Suprapubic skin (tissue), 4 donors: ENCODE measurements around the gene TPSB2. TPM values are rescaled to one million over a fixed set of nuclear protein-coding genes. Genes with fewer than 3 reads are reported as not detected.
"Not testable (repeated sequence)": the region's sequence is repeated elsewhere in the genome, so short reads cannot be mapped to it uniquely, and the experiment has no call there.

Source experiments
- DNase-seq, 2 donors: peaks; one replicate each; pipeline ENCODE4 v3.0.0-alpha.2; 2019; ENCODE audit warnings: low spot score in 2 of 2
- H3K27ac ChIP-seq: fragments of 200-600 bp; sonication (generic); one replicate; pipeline ENCODE4 v1.5.1; 2019
- H3K27me3 ChIP-seq: fragments of 200-600 bp; sonication (generic); one replicate; pipeline ENCODE4 v1.5.1; 2019
- H3K36me3 ChIP-seq: fragments of 200-600 bp; sonication (generic); one replicate; pipeline ENCODE4 v1.5.1; 2019
- H3K4me1 ChIP-seq: fragments of 200-600 bp; sonication (generic); one replicate; pipeline ENCODE4 v1.5.1; 2019
- H3K4me3 ChIP-seq: fragments of 200-600 bp; sonication (generic); one replicate; pipeline ENCODE4 v1.5.1; 2019; ENCODE audit warnings: mild to moderate bottlenecking
- H3K9me3 ChIP-seq: fragments of 200-600 bp; sonication (generic); one replicate; pipeline ENCODE4 v1.5.1; 2019
- EP300 ChIP-seq: sonication (generic); formaldehyde crosslinking; IDR thresholded peaks from one replicate; pipeline ENCODE4 v1.6.1; 2017; ENCODE audit warnings: antibody characterized with exemption
- POLR2A ChIP-seq, 2 donors: fragments of 450-650 bp; IDR thresholded peaks; one replicate each; pipeline ENCODE4 v1.6.1; 2017; ENCODE audit warnings: antibody characterized with exemption in 2 of 2, mild to moderate bottlenecking in 2 of 2, moderate library complexity in 2 of 2
- POLR2AphosphoS5 ChIP-seq, 3 donors: sonication (generic); formaldehyde crosslinking; IDR thresholded peaks; one replicate each; pipeline ENCODE4 v1.6.1; 2017; ENCODE audit warnings: antibody characterized with exemption in 3 of 3
- WGBS: methylation state at CpG from one replicate; pipeline ENCODE4 v1.1.5; 2018; 5-methylcytosine and 5-hydroxymethylcytosine counted together
- total RNA-seq, 4 donors: library from RNA; depleted of rRNA; stranded (reverse); fragments of >200 nt; gene quantifications; one replicate each; pipeline ENCODE4 v1.1.0, GENCODE V29; 2016
- TF ChIP-seq, protein P1 (sequence below), 2 donors: fragments of 200-600 bp in 1 of 2; fragments of 450-650 bp in 1 of 2; sonication (generic) in 1 of 2; IDR thresholded peaks; one replicate each; pipeline ENCODE4 v1.5.1; 2016 to 2019; ENCODE audit warnings: antibody characterized with exemption in 2 of 2, mild to moderate bottlenecking in 1 of 2, moderate library complexity in 1 of 2

TPSB2 gene
- total RNA-seq, 4 donors from 2014 or later, result 13.0 to 36.9 (median 22.5) TPM

DNA sequence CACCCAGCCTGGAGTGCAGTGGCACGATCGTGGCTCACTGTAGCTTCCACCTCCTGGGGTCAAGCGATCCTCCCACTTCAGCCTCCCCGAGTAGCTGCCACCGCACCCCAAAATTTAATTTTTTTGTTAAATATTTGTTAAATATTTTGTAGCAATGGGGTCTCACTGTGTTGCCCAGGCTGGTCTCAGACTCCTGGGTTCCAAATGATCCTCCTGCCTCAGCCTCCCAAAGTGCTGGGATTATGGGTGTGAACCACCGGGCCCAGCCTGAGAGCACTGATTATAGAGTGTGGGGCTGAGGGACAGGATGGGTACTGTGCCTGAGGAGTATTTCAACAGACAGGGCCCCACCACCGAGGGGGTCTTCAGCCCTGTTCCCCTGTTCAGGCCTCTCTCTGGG is 40.5 kb downstream of the TPSB2 start:
- no peak overlapping the region for H3K27ac ChIP-seq
- no peaks in the 10 kb centered on the region for H3K4me1 ChIP-seq
- WGBS, result 75% methylated on average over 2 of the region's 7 CpGs
- no peak for TF ChIP-seq POLR2A (IDR thresholded peaks at IDR 0.05)
- TF ChIP-seq, protein P1, sequence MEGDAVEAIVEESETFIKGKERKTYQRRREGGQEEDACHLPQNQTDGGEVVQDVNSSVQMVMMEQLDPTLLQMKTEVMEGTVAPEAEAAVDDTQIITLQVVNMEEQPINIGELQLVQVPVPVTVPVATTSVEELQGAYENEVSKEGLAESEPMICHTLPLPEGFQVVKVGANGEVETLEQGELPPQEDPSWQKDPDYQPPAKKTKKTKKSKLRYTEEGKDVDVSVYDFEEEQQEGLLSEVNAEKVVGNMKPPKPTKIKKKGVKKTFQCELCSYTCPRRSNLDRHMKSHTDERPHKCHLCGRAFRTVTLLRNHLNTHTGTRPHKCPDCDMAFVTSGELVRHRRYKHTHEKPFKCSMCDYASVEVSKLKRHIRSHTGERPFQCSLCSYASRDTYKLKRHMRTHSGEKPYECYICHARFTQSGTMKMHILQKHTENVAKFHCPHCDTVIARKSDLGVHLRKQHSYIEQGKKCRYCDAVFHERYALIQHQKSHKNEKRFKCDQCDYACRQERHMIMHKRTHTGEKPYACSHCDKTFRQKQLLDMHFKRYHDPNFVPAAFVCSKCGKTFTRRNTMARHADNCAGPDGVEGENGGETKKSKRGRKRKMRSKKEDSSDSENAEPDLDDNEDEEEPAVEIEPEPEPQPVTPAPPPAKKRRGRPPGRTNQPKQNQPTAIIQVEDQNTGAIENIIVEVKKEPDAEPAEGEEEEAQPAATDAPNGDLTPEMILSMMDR (IDR thresholded peaks at IDR 0.05), result no peak
- no peak for TF ChIP-seq EP300
- TF ChIP-seq POLR2AphosphoS5 (IDR thresholded peaks at IDR 0.05), result no peak
- H3K9me3 ChIP-seq, result no peaks in the 10 kb centered on the region
- H3K27me3 ChIP-seq, result peaks cover 33% of the 10 kb centered on the region
- H3K4me3 ChIP-seq, result no peak overlapping the region
- no peaks in the 10 kb centered on the region for H3K36me3 ChIP-seq
- DNase-seq, result no peak

DNA sequence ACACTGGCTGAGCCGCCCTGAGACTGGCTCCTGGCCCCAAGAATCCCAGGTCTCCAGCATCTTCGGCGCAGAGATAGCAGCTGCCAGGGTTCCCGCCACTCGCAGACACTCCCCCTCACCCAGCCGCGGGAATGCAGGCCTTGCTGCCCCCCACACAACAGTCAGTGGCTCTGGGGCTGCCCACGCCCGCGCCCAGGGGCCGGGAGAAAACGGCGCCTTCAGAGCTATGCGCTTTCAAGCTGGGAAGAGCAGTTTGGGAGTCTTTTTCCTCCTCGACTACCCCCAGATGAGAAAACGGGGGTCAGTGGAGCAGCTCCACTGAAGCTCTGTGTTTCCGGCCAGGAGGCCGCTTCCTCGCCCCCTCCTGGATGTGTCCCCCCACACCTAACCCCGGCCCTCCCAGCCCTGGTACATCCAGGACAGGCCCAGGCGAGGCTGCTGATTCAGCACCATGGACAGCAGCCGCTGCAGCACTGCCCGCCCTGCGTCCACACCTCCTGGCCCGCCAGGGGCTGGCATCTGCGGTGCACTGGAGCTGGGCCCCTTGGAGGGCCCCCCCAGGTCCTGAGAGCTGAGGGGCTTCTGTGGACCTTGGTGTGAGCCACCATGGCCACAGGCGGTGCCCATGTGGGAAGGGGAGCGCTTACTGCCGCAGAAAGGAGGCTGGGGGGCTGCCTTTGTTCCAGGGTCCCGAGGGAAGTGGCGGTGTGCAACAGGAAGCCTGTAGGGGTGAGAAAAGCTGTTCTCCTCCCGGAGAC is 41.4 kb downstream of the TPSB2 start:
- Histone ChIP-seq H3K36me3 (no peaks in the 10 kb centered on the region), H3K4me3 (no peak overlapping the region), H3K4me1 (no peaks in the 10 kb centered on the region), H3K27ac (no peak overlapping the region), H3K9me3 (no peaks in the 10 kb centered on the region), H3K27me3 (peaks cover 31% of the 10 kb centered on the region)
- TF ChIP-seq EP300 (no peak), POLR2A (IDR thresholded peaks at IDR 0.05) (no peak), POLR2AphosphoS5 (IDR thresholded peaks at IDR 0.05) (no peak)
- TF ChIP-seq, protein P1 (IDR thresholded peaks at IDR 0.05), result no peak
- 28% methylated on average over 11 of the region's 32 CpGs for WGBS
- DNase-seq, result no peak

GRCh38 chr16:1185460-1186207 is 44.4 kb downstream of the TPSB2 start:
- not testable (repeated sequence) for H3K4me1 ChIP-seq, DNase-seq, H3K4me3 ChIP-seq, H3K36me3 ChIP-seq, H3K9me3 ChIP-seq, H3K27ac ChIP-seq
- H3K27me3 ChIP-seq, result peaks cover 50% of the 10 kb centered on the region
- WGBS, result 97% methylated on average over 26 of the region's 86 CpGs

DNA sequence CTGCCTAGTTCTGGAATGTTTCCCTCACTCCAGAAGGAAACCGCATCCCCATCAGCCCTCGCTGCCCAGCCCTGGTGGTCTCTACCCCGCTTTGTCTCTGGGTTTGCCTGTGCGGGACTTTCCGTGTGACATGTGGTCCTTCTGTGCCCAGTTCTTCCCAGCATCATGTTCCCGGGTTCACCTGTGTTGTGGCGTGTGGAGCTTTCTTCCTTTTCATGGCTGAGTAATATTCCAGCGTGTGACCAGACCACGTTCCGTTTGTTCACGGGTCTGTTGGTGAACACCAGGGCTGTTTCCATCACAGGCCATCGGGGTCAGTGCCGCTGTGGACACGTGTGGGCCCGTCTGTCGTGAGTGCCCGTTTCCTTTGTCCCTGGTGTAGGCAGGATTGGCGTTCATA is 45.0 kb downstream of the TPSB2 start:
- Histone ChIP-seq H3K27ac (no peak overlapping the region), H3K4me3 (no peak overlapping the region)

GRCh38 chr16:1184156-1184868 is 45.7 kb downstream of the TPSB2 start:
- no peaks in the 10 kb centered on the region for H3K4me1 ChIP-seq
- no peak overlapping the region for H3K27ac ChIP-seq
- peaks cover 50% of the 10 kb centered on the region for H3K27me3 ChIP-seq
- no peaks in the 10 kb centered on the region for H3K9me3 ChIP-seq
- no peak for DNase-seq
- H3K36me3 ChIP-seq, result no peaks in the 10 kb centered on the region
- 87% methylated on average over 4 of the region's 26 CpGs for WGBS
- TF ChIP-seq, protein P1 (IDR thresholded peaks at IDR 0.05), result no peak
- no peak overlapping the region for H3K4me3 ChIP-seq

More for the DNA sequence above, 45.0 kb downstream of the TPSB2 start:
- Histone ChIP-seq H3K27me3 (peaks cover 50% of the 10 kb centered on the region), H3K36me3 (no peaks in the 10 kb centered on the region), H3K4me1 (no peaks in the 10 kb centered on the region), H3K9me3 (no peaks in the 10 kb centered on the region)
- TF ChIP-seq EP300 (no peak), POLR2AphosphoS5 (IDR thresholded peaks at IDR 0.05) (no peak), POLR2A (IDR thresholded peaks at IDR 0.05) (no peak)
- TF ChIP-seq, protein P1 (IDR thresholded peaks at IDR 0.05), result no peak
- 96% methylated on average over 18 of the region's 18 CpGs for WGBS
- no peak for DNase-seq
